ENCODE results near the gene COX6A1. TPM values are rescaled to one million over a fixed set of nuclear protein-coding genes. Genes with fewer than 3 reads are reported as not detected.
A peak's percentile ranks its signal among the peaks of the same experiment; 100 is the strongest.

Gene COX6A1
- total and polyA plus RNA-seq, 4 donors: 338 to 910 (median 536) TPM

DNA sequence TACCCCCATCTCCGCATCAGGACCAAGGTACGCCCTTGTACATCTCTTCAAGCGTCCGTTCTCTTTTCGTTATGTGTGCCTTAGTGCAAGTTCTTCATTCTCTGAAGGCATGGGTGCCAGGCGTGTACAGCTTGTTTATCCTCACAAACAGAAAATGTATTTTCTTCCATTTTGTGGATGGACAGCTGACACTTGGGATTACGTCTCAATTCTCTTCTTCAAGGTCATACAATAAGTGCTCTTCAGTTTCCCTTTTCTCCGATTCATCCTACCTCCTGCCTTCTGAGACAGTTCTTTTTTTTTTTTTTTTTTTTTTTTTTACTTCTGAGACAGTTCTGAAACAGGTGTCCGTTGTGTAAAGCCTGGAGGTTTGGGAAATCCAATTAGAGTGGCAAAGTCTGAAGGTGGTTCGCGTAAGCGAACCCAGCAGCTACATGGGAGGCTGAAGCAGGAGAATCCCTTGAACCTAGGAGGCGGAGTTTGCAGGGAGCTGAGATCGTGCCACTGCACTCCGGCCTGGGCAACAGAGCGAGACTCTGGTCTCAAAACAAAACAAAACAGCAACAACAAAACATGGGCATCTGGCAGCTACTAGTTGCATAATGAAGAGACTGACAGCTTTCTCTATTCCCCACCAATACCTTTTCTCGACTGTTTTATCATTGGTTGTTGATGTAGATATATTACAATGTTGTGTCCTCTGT is 734 bp downstream of the COX6A1 start:
- H3K27me3 ChIP-seq (ENCODE audit: control insufficient read depth in 4 of 4, insufficient read depth in 4 of 4, low read length in 3 of 4): no peaks in the 10 kb centered on the region
- peak overlapping the region in 1 of 2 donors; percentile 17 for H3K9ac ChIP-seq (ENCODE audit: low read depth in 1 of 2, low read length in 2 of 2)
- TF ChIP-seq NR2F2 (IDR thresholded peaks at IDR 0.05): no peak
- TF ChIP-seq, protein P1, sequence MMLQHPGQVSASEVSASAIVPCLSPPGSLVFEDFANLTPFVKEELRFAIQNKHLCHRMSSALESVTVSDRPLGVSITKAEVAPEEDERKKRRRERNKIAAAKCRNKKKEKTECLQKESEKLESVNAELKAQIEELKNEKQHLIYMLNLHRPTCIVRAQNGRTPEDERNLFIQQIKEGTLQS (IDR thresholded peaks at IDR 0.05): no peak
- no peak for TF ChIP-seq RXRA (IDR thresholded peaks at IDR 0.05)
- TF ChIP-seq GABPA (IDR thresholded peaks at IDR 0.05 in 1 of 2, conservative IDR thresholded peaks at IDR 0.05 in 1 of 2): no peak
- TF ChIP-seq HNF4A (conservative IDR thresholded peaks at IDR 0.05): no peak
- TF ChIP-seq EGR1 (IDR thresholded peaks at IDR 0.05; ENCODE audit: low read depth in 2 of 2): no peak
- TF ChIP-seq FOXA2 (IDR thresholded peaks at IDR 0.05): no peak
- no peak for TF ChIP-seq FOXA1 (IDR thresholded peaks at IDR 0.05)
- TF ChIP-seq HNF4G (IDR thresholded peaks at IDR 0.05): no peak
- peaks cover 4 to 11% (median 7%) of the 10 kb centered on the region in 4 donors for H3K36me3 ChIP-seq (ENCODE audit: control insufficient read depth in 4 of 4, insufficient read depth in 3 of 4, low read depth in 1 of 4, low read length in 3 of 4)
- H3K9me3 ChIP-seq (ENCODE audit: control insufficient read depth in 4 of 4, low read length in 3 of 4): no peaks in the 10 kb centered on the region
- WGBS: 27% methylated on average over 17 of the region's 17 CpGs
- DNase-seq (ENCODE audit: low spot score): no peak
- peak overlapping the region; percentile 78 to 93 (median 84) for H3K4me3 ChIP-seq (ENCODE audit: low read depth in 1 of 3, low read length in 3 of 3)
- H3K27ac ChIP-seq (ENCODE audit: low read depth in 1 of 2, low read length in 2 of 2): peak overlapping the region in 1 of 2 donors; percentile 49
- H3K4me1 ChIP-seq (ENCODE audit: control insufficient read depth in 4 of 4, insufficient read depth in 4 of 4, low read length in 3 of 4): peaks cover 4 to 19% (median 15%) of the 10 kb centered on the region in 4 donors

DNA sequence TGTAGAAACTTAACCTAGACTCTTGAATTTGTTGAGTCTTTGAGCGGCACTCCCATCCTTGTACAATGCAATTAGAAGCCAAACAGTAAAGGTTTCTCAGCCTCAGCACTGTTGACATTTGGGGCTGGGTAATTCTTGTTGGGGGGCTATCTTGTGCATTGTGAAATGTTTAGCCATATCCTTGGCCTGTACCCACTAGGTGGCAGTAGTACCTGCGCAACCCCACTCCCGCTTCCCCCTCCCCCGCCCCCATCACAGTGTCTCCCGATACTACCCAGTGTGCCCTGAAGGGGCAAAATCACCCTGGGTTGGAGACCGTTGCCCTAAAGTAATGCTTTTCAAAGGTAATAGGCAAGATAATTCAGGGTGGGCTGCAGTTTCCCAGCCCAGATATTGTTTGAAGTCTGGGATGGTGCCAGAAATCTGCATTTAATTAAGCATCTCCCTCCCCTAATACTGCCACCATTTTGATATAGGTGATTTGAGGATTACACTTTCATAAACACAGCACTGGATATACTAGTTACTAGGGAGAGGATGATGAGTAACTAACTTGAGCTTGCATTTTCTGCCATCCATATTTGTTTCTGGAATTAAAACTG is 1.8 kb downstream of the COX6A1 start:
- Histone ChIP-seq H3K4me3 (ENCODE audit: low read depth in 1 of 3, low read length in 3 of 3) (no peak overlapping the region), H3K9me3 (ENCODE audit: control insufficient read depth in 4 of 4, low read length in 3 of 4) (no peaks in the 10 kb centered on the region), H3K36me3 (ENCODE audit: control insufficient read depth in 4 of 4, insufficient read depth in 3 of 4, low read depth in 1 of 4, low read length in 3 of 4) (peaks cover 6 to 19% (median 12%) of the 10 kb centered on the region in 4 donors), H3K9ac (ENCODE audit: low read depth in 1 of 2, low read length in 2 of 2) (no peak overlapping the region), H3K4me1 (ENCODE audit: control insufficient read depth in 4 of 4, insufficient read depth in 4 of 4, low read length in 3 of 4) (peaks cover 4 to 23% (median 15%) of the 10 kb centered on the region in 4 donors), H3K27ac (ENCODE audit: low read depth in 1 of 2, low read length in 2 of 2) (no peak overlapping the region), H3K27me3 (ENCODE audit: control insufficient read depth in 4 of 4, insufficient read depth in 4 of 4, low read length in 3 of 4) (no peaks in the 10 kb centered on the region)
- TF ChIP-seq RAD21 (IDR thresholded peaks at IDR 0.05) (peak; percentile 52 to 72), EGR1 (IDR thresholded peaks at IDR 0.05; ENCODE audit: low read depth in 2 of 2) (no peak)
- TF ChIP-seq, protein P2, sequence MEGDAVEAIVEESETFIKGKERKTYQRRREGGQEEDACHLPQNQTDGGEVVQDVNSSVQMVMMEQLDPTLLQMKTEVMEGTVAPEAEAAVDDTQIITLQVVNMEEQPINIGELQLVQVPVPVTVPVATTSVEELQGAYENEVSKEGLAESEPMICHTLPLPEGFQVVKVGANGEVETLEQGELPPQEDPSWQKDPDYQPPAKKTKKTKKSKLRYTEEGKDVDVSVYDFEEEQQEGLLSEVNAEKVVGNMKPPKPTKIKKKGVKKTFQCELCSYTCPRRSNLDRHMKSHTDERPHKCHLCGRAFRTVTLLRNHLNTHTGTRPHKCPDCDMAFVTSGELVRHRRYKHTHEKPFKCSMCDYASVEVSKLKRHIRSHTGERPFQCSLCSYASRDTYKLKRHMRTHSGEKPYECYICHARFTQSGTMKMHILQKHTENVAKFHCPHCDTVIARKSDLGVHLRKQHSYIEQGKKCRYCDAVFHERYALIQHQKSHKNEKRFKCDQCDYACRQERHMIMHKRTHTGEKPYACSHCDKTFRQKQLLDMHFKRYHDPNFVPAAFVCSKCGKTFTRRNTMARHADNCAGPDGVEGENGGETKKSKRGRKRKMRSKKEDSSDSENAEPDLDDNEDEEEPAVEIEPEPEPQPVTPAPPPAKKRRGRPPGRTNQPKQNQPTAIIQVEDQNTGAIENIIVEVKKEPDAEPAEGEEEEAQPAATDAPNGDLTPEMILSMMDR (IDR thresholded peaks at IDR 0.05; ENCODE audit: low read depth, low read length, missing input control): peak; percentile 51
- 19% methylated on average over 6 of the region's 6 CpGs for WGBS
- DNase-seq (ENCODE audit: low spot score): peak; percentile 75

DNA sequence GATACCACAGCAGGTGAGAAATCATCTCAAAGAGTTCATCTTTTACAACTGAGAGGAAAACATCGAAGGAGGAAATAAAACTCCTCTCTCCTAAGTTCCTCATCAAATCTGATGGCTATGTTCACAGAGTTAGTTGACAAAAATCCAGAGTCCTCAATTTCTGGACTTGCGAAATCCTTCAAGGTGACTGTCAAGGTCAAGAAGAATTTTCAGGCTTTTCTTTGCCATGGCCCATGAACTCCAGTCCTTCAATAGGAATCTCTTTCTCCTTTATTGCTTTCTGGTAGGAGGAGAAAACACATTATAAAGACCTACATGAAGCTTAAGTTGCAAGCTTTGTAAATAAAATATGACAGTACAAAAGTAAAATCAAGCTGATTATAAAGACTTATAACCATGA is 6.8 kb downstream of the COX6A1 start:
- 93% methylated on average over 2 of the region's 2 CpGs for WGBS
- TF ChIP-seq FOXA1 (IDR thresholded peaks at IDR 0.05) (no peak), JUND (IDR thresholded peaks at IDR 0.05) (no peak)
- H3K4me3 ChIP-seq (ENCODE audit: low read depth in 1 of 3, low read length in 3 of 3): no peak overlapping the region

More for the DNA sequence above, 6.8 kb downstream of the COX6A1 start:
- no peaks in the 10 kb centered on the region for H3K9me3 ChIP-seq (ENCODE audit: control insufficient read depth in 4 of 4, low read length in 3 of 4)
- H3K27ac ChIP-seq (ENCODE audit: low read depth in 1 of 2, low read length in 2 of 2): no peak overlapping the region
- no peak for DNase-seq (ENCODE audit: low spot score)
- H3K4me1 ChIP-seq (ENCODE audit: control insufficient read depth in 4 of 4, insufficient read depth in 4 of 4, low read length in 3 of 4): peaks cover 3 to 31% (median 24%) of the 10 kb centered on the region in 4 donors
- no peaks in the 10 kb centered on the region for H3K27me3 ChIP-seq (ENCODE audit: control insufficient read depth in 4 of 4, insufficient read depth in 4 of 4, low read length in 3 of 4)
- H3K36me3 ChIP-seq (ENCODE audit: control insufficient read depth in 4 of 4, insufficient read depth in 3 of 4, low read depth in 1 of 4, low read length in 3 of 4): peaks cover 8 to 19% (median 12%) of the 10 kb centered on the region in 4 donors
- H3K9ac ChIP-seq (ENCODE audit: low read depth in 1 of 2, low read length in 2 of 2): no peak overlapping the region

Data from liver (tissue), 9 donors.